AG04450 (cell line): ENCODE data around the gene CPLX1. TPM values are rescaled to one million over a fixed set of nuclear protein-coding genes. Genes with fewer than 3 reads are reported as not detected.

ENCODE experiments used
- CTCF ChIA-PET: fragments of 300-600, 350-600 bp; formaldehyde crosslinking; extraction: SDS; loops from one replicate; lab custom pipeline; 2022; ENCODE audit warnings: antibody characterized with exemption, inconsistent platforms; lab: Charles Lee
- POLR2A ChIA-PET: fragments of 350-600 bp; formaldehyde crosslinking; extraction: SDS; loops from one replicate; lab custom pipeline; 2021; ENCODE audit warnings: antibody characterized with exemption, inconsistent platforms; lab: Yijun Ruan, JAX
- DNase-seq: peaks from one replicate; pipeline ENCODE4 v3.0.0-alpha.2; 2011; ENCODE audit warnings: low read depth, low spot score
- H3K27ac ChIP-seq: one replicate; pipeline ENCODE4 v1.5.1; 2012; ENCODE audit warnings: low read depth, low read length, control low read depth
- H3K27me3 ChIP-seq: one replicate; pipeline ENCODE4 v1.6.0; 2012; ENCODE audit warnings: low read length; ENCODE audit not compliant: control insufficient read depth, insufficient read depth
- H3K4me3 ChIP-seq: 2 replicates; pipeline ENCODE4 v1.5.1; 2011; ENCODE audit warnings: mild to moderate bottlenecking, low read depth, low read length, control low read depth
- H3K9me3 ChIP-seq: 2 replicates; pipeline ENCODE4 v1.5.1; 2012; ENCODE audit warnings: low read length; ENCODE audit not compliant: control insufficient read depth, insufficient read depth
- CTCF ChIP-seq: IDR thresholded peaks from 2 replicates; pipeline ENCODE4 v1.5.1; 2011; ENCODE audit warnings: low read depth, low read length, control low read depth, inconsistent platforms
- polyA plus RNA-seq: library from polyadenylated mRNA; depleted of rRNA; stranded (reverse); fragments of >200 nt; gene quantifications from 2 replicates; pipeline ENCODE4 v1.2.3, GENCODE V29; 2011

The CPLX1 gene
- polyA plus RNA-seq, 1 experiment: not detected

GRCh38 chr4:833731-834367, 7.9 kb upstream of the CPLX1 start:
- Histone ChIP-seq H3K27ac (no peak overlapping the region), H3K27me3 (peaks cover 43% of the 10 kb centered on the region), H3K4me3 (no peak overlapping the region), H3K9me3 (peaks cover 55% of the 10 kb centered on the region)
- ChIA-PET POLR2A (no interaction called here), CTCF (no interaction called here)
- no peak for DNase-seq
- no peak for TF ChIP-seq CTCF

GRCh38 chr4:833156-833555, 7.2 kb upstream of the CPLX1 start:
- CTCF ChIA-PET: no interaction called here
- TF ChIP-seq CTCF: no peak
- Histone ChIP-seq H3K9me3 (peaks cover 53% of the 10 kb centered on the region), H3K27me3 (peaks cover 48% of the 10 kb centered on the region), H3K27ac (no peak overlapping the region), H3K4me3 (no peak overlapping the region)
- DNase-seq: no peak
- POLR2A ChIA-PET: no interaction called here

- Histone ChIP-seq H3K9me3 (peaks cover 47% of the 10 kb centered on the region), H3K4me3 (no peak overlapping the region), H3K27ac (no peak overlapping the region), H3K27me3 (peaks cover 52% of the 10 kb centered on the region)
- CTCF ChIA-PET: no interaction called here
- no peak for DNase-seq
- POLR2A ChIA-PET: no interaction called here
- no peak for TF ChIP-seq CTCF
Observed at GRCh38 chr4:832536-832935, 6.6 kb upstream of the CPLX1 start.

GRCh38 chr4:832108-832507, 6.2 kb upstream of the CPLX1 start:
- no peak for TF ChIP-seq CTCF
- Histone ChIP-seq H3K9me3 (peaks cover 43% of the 10 kb centered on the region), H3K27ac (no peak overlapping the region), H3K4me3 (no peak overlapping the region), H3K27me3 (peaks cover 57% of the 10 kb centered on the region)
- no peak for DNase-seq
- ChIA-PET POLR2A (no interaction called here), CTCF (no interaction called here)

- Histone ChIP-seq H3K27me3 (peaks cover 63% of the 10 kb centered on the region), H3K27ac (no peak overlapping the region), H3K4me3 (no peak overlapping the region), H3K9me3 (peaks cover 36% of the 10 kb centered on the region)
- no peak for TF ChIP-seq CTCF
- ChIA-PET POLR2A (no interaction called here), CTCF (no interaction called here)
- no peak for DNase-seq
Observed at GRCh38 chr4:831483-831805, 5.5 kb upstream of the CPLX1 start.
